ENCODE measurements around the gene MBD5. TPM values are rescaled to one million over a fixed set of nuclear protein-coding genes. Genes with fewer than 3 reads are reported as not detected.

Gene MBD5
- total and polyA plus RNA-seq, 2 donors (not counting 1 experiment from before 2014, with no cell fraction given) = 10.9 to 69.7 TPM

DNA sequence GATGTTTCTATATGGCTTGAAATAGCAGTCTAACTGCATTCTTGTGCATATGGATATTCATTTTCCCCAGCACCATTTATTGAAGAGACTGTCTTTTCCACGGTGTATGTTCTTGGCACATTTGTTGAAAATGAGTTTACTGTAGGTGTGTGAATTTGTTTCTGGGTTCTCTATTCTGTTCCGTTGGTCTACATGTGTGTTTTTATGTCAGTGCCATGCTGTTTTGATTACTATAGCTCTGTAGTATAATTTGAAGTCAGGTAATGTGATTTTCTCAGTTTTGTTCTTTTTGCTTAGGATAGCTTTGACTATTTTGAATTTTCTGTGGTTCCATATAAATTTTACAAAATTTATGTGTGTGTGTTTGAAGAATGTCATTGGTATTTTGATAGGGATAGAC lies 201.0 kb downstream of the MBD5 start:
- Histone ChIP-seq H3K9ac (ENCODE audit: low read length) (no peak overlapping the region), H3K27ac (ENCODE audit: low read length in 2 of 2) (no peak overlapping the region), H3K9me3 (ENCODE audit: control extremely low read depth in 1 of 3, control insufficient read depth in 2 of 3, insufficient read depth in 1 of 3, low read length in 2 of 3) (peaks cover 0 to 7% (median 4%) of the 10 kb centered on the region in 3 donors), H3K36me3 (replicated peaks in 1 of 2; ENCODE audit: control extremely low read depth in 1 of 2, control insufficient read depth in 1 of 2, extremely low read depth in 1 of 2, insufficient read depth in 2 of 2, low read length in 1 of 2) (no peaks in the 10 kb centered on the region), H4K20me1 (ENCODE audit: control insufficient read depth, insufficient read depth, low read length, poor library complexity, severe bottlenecking) (no peaks in the 10 kb centered on the region), H3K79me2 (ENCODE audit: control insufficient read depth, insufficient read depth, low read length) (no peaks in the 10 kb centered on the region), H3K4me3 (ENCODE audit: control extremely low read depth in 1 of 5, extremely low read depth in 1 of 5, insufficient read depth in 1 of 5, low read depth in 2 of 5, low read length in 4 of 5) (no peak overlapping the region), H3K4me1 (ENCODE audit: control insufficient read depth in 2 of 2, insufficient read depth in 2 of 2, low read length in 2 of 2) (no peaks in the 10 kb centered on the region), H2AFZ (ENCODE audit: insufficient read depth, low read depth, low read length, poor library complexity, severe bottlenecking) (no peak overlapping the region), H3K27me3 (replicated peaks in 1 of 4; ENCODE audit: control extremely low read depth in 1 of 4, control insufficient read depth in 3 of 4, insufficient read depth in 4 of 4, low read length in 3 of 4) (no peaks in the 10 kb centered on the region), H3K4me2 (replicated peaks; ENCODE audit: low read depth, low read length, poor library complexity, severe bottlenecking) (no peak overlapping the region)
- no peak for TF ChIP-seq EZH2 (IDR thresholded peaks at IDR 0.05; ENCODE audit: borderline replicate concordance, insufficient read depth, low read depth, low read length, poor library complexity, severe bottlenecking)
- TF ChIP-seq, protein P1, sequence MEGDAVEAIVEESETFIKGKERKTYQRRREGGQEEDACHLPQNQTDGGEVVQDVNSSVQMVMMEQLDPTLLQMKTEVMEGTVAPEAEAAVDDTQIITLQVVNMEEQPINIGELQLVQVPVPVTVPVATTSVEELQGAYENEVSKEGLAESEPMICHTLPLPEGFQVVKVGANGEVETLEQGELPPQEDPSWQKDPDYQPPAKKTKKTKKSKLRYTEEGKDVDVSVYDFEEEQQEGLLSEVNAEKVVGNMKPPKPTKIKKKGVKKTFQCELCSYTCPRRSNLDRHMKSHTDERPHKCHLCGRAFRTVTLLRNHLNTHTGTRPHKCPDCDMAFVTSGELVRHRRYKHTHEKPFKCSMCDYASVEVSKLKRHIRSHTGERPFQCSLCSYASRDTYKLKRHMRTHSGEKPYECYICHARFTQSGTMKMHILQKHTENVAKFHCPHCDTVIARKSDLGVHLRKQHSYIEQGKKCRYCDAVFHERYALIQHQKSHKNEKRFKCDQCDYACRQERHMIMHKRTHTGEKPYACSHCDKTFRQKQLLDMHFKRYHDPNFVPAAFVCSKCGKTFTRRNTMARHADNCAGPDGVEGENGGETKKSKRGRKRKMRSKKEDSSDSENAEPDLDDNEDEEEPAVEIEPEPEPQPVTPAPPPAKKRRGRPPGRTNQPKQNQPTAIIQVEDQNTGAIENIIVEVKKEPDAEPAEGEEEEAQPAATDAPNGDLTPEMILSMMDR (IDR thresholded peaks at IDR 0.05) = no peak
- Mint-ChIP-seq H3K9me3 (ENCODE audit: insufficient read depth) (peaks cover 15% of the 10 kb centered on the region), H3K27ac (no peak overlapping the region), H3K27me3 (no peaks in the 10 kb centered on the region), H3K4me3 (no peak overlapping the region), H3K4me1 (no peaks in the 10 kb centered on the region)
- DNase-seq (no peak), ATAC-seq (ENCODE audit: low read depth) (no peak)
- POLR2A ChIA-PET = no interaction called here
- CTCF ChIA-PET = no interaction called here
- intact Hi-C loops (cut with micrococcal nuclease) = no loop called here
- WGBS (ENCODE audit: insufficient coverage) = 100% methylated on average over 1 of the region's 2 CpGs

DNA sequence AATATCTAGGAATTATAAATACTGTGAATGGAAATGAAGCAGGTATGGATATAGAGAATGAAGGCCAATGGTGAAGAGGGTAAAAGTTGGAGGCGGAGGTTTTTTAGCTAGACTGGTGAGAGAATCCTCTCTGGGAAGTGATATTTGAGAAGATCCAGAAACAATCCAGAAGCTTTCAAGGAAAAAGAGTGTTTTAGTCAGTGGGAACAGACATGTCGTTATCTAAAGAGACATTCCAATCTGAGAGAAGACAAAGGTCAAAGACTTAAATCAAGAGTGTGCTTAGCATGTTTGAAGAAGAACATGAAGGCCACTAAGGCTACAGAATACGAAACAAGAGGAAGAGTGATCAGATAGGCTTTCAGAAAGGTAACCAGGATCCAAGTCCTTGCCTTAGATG lies 211.0 kb downstream of the MBD5 start:
- ChIA-PET CTCF (no interaction called here), POLR2A (no interaction called here)
- ATAC-seq (ENCODE audit: low read depth) (no peak), DNase-seq (no peak)
- H2AFZ ChIP-seq (ENCODE audit: insufficient read depth, low read depth, low read length, poor library complexity, severe bottlenecking) = no peak overlapping the region
- no peak for TF ChIP-seq EZH2 (IDR thresholded peaks at IDR 0.05; ENCODE audit: borderline replicate concordance, insufficient read depth, low read depth, low read length, poor library complexity, severe bottlenecking)
- TF ChIP-seq, protein P1 (IDR thresholded peaks at IDR 0.05) = no peak
- intact Hi-C loops (cut with micrococcal nuclease) = no loop called here
- H3K27ac ChIP-seq (ENCODE audit: low read length in 2 of 2) = no peak overlapping the region
- H3K27ac Mint-ChIP-seq = no peak overlapping the region
- 97% methylated on average over 3 of the region's 3 CpGs for WGBS (ENCODE audit: insufficient coverage)
- peaks cover 0 to 10% of the 10 kb centered on the region in 2 experiments for H3K36me3 ChIP-seq (replicated peaks in 1 of 2; ENCODE audit: control extremely low read depth in 1 of 2, control insufficient read depth in 1 of 2, extremely low read depth in 1 of 2, insufficient read depth in 2 of 2, low read length in 1 of 2)
- no peaks in the 10 kb centered on the region for H4K20me1 ChIP-seq (ENCODE audit: control insufficient read depth, insufficient read depth, low read length, poor library complexity, severe bottlenecking)
- H3K27me3 ChIP-seq (replicated peaks in 1 of 4; ENCODE audit: control extremely low read depth in 1 of 4, control insufficient read depth in 3 of 4, insufficient read depth in 4 of 4, low read length in 3 of 4) = no peaks in the 10 kb centered on the region
- no peaks in the 10 kb centered on the region for H3K4me1 ChIP-seq (ENCODE audit: control insufficient read depth in 2 of 2, insufficient read depth in 2 of 2, low read length in 2 of 2)
- no peak overlapping the region for H3K4me3 Mint-ChIP-seq
- H3K4me3 ChIP-seq (ENCODE audit: control extremely low read depth in 1 of 5, extremely low read depth in 1 of 5, insufficient read depth in 1 of 5, low read depth in 2 of 5, low read length in 4 of 5) = no peak overlapping the region
- H3K79me2 ChIP-seq (ENCODE audit: control insufficient read depth, insufficient read depth, low read length) = no peaks in the 10 kb centered on the region
- peaks cover 2% of the 10 kb centered on the region for H3K9me3 Mint-ChIP-seq (ENCODE audit: insufficient read depth)
- H3K4me1 Mint-ChIP-seq = no peaks in the 10 kb centered on the region
- H3K9ac ChIP-seq (ENCODE audit: low read length) = no peak overlapping the region
- no peak overlapping the region for H3K4me2 ChIP-seq (replicated peaks; ENCODE audit: low read depth, low read length, poor library complexity, severe bottlenecking)
- no peaks in the 10 kb centered on the region for H3K27me3 Mint-ChIP-seq
- peaks cover 3 to 8% (median 4%) of the 10 kb centered on the region in 3 donors for H3K9me3 ChIP-seq (ENCODE audit: control extremely low read depth in 1 of 3, control insufficient read depth in 2 of 3, insufficient read depth in 1 of 3, low read length in 2 of 3)
